ENCODE measurements around the gene RBL1.
A peak's percentile ranks its signal among the peaks of the same experiment; 100 is the strongest.
"Not testable (repeated sequence)": the region's sequence is repeated elsewhere in the genome, so short reads cannot be mapped to it uniquely, and the experiment has no call there.

The RBL1 gene

DNA sequence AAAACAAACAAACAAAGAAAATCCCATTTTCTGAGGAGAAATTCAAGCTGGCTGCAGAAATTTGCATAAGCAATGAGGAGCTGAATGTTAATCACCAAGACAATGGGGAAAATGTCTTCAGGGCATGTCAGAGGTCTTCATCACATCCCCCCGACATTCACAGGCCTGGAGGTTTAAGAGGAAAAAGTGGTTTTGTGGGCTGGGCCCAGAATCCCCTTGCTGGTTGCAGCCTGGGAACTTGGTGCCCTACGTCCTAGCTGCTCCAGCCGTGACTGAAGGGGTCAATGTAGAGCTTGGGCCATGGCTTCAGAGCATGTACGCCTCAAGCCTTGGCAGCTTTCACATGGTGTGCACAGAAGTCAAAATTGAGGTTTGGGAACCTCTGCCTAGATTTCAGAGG lies 101.6 kb downstream of the RBL1 start:
- not testable (repeated sequence) for DNase-seq

DNA sequence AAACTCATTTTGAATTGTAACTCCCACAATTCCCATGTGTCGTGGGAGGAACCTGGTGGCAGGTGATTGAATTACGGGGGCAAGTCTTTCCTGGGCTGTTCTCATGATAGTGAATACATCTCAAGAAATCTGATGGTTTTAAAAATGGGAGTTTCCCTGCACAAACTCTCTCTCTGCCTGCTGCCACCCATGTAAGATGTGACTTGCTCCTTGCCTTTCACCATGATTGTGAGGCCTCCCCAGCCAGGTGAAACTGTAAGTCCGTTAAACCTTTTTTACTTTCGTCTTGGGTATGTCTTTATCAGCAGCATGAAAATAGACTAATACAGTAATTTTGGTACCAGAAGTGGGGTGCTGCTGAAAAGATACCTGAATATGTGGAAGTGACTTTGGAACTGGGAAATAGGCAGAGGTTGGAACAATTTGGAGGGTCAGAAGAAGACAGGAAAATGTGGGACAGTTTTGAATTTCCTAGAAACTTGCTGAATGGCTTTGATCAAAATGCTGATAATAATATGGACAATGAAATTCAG lies 102.9 kb downstream of the RBL1 start:
- DNase-seq = no peak

DNA sequence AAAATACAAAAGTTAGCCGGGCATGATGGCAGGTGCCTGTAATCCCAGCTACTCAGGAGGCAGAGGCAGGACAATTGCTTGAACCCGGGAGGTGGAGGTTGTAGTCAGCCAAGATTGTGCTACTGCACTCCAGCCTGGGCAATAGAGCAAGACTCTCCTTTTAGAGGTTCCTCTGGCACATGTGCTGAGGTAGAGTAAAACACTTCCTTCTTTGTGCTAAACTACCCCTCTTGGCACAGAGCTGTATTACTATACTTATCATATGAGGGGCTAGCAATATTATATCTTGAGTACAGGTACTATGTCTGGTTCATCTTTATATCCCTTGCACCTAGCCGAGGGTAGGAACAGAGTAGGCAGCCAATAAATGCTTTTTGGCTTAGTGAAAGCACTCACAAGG lies 104.1 kb downstream of the RBL1 start:
- no peak for DNase-seq

DNA sequence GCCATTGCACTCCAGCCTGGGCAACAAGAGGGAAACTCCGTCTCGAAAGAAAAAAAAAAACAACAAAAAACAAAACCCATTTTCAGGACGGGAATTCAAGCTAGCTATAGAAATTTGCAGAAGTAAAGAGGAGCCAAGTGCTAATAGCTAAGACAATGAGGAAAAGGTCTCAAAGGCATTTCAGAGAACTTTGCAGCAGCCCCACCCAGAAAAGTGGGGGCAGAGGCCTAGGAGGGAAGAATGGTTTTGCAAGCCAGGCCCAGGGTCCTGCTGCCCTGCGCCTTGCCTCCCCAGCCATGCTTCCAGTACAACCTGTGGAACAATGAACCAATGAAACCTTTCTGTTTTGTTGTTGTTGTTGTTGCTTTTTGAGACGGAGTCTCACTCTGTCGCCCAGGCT lies 106.0 kb downstream of the RBL1 start:
- no peak for DNase-seq

DNA sequence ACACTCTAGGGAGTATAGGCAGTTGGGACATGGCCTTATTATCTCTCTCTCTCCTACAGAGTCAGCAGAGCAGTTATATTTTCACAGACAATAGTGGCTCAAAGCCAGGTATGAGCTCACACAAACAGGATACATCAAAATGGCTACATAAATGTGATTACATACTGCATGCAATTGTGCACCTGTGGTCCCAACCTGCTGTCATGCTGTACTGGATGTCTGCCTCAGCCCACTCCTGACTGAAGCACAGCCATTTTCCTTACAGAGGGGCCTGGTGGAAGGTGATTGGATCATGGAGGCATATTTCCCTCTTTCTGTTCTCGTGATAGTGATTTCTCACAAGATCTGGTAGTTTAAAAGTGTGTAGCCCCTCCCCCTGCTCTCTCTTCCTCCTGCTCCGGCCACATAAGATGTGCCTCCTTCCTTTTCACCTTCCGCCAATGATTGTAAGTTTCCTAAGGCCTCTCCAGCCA lies 107.3 kb downstream of the RBL1 start:
- DNase-seq = no peak

DNA sequence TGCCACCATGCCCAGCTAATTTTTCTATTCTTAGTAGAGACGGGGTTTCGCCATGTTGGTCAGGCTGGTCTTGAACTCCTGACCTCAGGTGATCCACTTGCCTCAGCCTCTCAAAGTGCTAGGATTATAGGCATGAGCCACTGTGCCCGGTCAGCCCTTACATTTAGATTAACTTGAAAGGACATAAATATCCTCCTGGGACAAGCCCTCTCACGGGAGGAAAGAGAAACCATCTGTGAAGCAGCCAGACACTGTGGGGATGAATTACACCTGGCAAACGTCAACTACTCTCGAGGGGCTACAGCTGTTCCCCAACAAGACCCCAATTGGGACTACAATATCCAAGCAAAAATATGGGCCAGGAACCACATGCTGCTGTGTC lies 111.5 kb downstream of the RBL1 start:
- DNase-seq = no peak

DNA sequence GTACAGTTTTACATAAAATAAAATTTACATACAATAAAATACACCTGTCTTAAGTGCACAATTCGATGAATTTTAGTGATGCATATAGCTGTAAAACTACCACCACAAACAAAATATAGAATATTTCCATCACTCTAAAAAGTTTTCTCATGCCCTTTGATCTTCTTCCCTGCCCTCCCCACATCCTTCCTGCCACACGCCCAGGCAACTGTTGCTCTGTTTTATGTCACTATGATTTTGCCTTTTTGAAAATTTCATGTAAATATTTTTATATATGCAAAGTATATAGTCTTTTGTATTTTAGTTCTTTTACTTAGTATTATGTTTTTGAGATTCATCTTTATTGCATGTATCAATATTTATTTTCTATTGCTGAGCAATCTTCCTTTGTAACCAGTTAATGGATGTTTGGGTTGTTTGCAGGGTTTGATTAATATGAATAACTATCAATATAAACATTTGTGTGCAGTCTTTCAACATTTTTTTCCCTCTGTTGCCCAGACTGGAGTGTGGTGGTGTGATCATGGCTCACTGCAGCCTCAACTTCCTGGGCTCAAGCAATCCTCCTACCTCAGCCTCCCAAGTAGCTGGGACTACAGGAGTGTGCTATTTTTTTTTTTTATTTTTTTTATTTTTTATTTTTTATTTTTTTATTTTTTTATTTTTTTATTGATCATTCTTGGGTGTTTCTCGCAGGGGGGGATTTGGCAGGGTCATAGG lies 120.5 kb downstream of the RBL1 start:
- no peak for DNase-seq

DNA sequence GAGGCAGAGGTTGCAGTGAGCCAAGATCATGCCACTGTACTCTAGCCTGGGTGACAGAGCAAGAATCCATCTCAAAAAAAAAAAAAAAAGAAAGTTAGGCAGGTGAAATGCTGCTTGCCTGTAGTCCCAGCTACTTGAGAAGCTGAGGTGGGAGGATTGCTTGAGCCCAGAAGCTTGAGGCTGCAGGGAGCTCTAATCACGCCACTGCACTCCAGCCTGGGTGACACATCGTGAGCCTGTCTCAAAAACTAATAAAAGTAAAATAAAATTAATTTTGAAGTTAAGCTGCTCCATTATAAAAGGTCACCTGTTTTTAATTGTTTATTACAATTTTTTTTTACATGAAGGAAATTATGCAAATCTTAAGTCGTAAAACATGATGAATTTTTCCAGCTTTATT lies 121.1 kb downstream of the RBL1 start:
- DNase-seq = no peak

DNA sequence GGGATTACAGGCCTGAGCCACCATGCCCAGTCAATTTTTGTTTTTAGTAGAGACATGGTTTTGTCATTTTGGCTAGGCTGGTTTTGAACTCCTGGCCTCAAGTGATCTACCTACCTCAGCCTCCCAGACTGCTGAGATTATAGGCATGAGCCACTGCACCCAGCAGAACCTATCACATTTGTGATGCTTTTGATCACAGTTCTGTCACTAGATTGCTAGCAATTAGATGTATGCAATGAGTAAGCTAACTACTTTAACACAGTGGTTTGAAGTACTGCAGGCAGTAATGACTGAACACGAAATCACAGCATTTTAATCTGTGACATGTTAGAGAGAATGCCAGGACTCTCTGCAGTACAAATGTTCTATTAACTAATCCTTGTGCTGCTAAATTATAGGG lies 124.7 kb downstream of the RBL1 start:
- DNase-seq = no peak

DNA sequence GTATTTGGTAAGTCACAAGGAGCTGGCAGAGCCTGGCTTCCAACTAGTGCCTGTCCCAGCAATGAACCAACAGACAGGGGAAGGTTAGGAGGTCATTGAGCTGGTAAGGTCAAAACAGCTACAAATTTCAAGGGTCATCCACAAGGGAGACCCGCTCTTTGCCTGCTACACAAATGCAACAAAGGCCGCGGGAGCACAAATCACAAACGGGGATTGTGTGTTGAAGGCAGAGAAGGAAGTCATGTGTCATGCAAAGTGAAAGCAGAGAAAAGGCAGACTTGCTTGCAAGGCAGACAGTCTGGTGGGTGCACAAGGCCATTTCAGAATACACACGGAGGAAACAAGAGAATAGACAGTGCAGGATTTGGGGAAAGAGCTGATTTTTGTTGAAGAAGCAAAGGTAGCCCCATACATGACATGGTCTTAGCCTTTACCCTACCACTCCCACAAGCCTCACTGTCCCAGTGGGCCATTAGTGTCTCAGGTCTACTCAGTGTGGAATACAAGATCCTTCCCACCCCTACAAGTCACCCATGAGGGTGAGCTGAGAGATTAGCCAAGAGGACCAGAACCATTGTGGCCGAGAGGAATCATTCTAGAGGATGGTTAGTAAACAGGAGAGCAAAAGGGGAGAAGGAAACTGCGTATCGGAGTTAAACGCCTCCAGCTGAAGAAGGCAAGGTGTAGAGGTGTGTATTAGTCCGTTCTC lies 126.2 kb downstream of the RBL1 start:
- DNase-seq = peak; percentile 16

DNA sequence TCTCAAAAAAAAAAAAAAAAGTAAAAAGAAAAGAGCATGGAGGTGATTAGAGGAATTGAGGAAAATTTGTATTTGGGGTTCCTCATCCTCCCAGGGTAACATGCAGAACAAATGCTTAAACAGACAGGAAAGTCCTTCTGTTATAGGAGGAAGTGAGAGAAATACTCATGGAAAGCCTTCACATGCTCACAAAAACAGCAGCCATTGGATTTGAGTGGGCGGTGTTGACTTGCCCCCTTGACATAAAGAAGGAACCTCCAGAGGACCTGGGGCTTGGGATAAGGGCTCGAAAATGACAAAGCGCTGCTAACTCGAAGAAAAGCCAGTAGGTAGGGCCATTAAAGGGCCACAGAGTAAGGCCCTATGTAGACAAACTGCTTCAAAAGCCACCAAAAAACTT lies 126.7 kb downstream of the RBL1 start:
- no peak for DNase-seq

DNA sequence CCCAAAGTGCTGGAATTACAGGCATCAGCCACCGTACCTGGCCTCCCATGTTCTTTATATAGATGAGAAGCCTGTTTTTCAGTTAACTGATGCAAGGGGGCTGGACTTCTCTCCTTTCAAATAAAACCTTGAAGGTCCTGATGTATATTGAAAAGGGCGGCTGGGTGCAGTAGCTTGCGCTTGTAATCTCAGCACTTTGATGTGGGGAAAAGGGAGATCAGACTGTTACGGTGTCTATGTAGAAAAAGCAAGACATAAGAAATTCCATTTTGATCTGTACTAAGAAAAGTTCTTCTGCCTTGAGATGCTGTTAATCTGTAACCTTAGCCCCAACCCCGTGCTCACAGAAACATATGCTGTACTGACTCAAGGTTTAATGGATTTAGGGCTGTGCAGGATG lies 128.2 kb downstream of the RBL1 start:
- no peak for DNase-seq

DNA sequence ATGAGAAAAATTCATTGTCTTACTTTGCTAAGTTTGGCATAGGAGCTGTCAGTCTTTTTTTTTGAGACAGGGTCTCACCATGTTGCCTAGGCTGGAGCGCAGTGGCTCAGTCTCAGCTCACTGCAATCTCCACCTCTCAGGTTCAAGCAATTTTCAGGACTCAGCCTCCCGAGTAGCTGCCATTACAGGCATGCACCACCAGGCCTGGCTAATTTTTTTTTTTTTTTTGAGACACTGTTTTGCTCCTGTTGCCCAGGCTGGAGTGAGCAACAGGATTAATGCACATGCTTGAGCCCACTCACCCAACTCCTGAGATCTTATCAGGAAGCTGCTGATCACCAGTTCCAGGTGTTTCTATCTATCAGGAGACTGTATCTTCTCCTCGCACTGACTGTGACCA lies 128.8 kb downstream of the RBL1 start:
- DNase-seq = not testable (repeated sequence)

DNA sequence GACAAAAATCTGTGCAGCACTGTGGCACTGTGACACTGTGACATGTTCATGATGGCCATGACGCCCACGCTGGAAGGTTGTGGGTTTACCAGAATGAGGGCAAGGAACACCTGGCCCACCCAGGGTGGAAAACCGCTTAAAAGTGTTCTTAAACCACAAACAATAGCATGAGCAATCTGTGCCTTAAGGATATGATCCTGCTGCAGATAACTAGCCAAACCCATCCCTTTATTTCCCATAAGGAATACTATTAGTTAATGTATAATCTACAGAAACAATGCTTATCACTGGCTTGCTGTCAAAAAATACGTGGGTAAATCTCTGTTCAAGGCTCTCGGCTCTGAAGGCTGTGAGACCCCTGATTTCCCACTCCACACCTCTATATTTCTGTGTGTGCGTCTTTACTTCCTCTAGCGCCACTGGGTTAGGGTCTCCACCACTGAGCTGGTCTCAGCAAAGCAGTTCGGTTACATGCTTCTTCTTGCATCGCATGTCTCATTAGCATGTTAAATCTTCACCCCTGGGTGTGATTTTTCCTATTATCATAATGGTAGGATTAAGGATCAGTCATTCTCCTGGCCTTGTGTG lies 133.3 kb downstream of the RBL1 start:
- DNase-seq = not testable (repeated sequence)

DNA sequence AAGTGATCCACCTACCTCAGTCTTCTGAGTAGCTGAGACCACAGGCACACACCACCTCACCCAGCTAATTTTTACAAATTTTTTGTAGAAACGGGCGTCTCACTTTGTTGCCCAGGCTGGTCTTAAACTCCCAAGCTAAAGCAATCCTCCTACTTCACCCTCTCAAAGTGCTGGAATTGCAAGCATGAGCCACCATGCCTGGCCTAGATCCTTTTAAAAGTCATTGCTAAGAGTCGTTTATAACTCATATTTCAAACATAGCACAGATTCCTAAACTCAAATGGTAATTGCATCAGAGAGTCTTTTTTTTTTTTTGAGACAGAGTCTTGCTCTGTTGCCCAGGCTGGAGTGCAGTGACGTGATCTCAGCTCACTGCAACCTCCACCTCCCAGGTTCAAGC lies 136.6 kb downstream of the RBL1 start:
- no peak for DNase-seq

DNA sequence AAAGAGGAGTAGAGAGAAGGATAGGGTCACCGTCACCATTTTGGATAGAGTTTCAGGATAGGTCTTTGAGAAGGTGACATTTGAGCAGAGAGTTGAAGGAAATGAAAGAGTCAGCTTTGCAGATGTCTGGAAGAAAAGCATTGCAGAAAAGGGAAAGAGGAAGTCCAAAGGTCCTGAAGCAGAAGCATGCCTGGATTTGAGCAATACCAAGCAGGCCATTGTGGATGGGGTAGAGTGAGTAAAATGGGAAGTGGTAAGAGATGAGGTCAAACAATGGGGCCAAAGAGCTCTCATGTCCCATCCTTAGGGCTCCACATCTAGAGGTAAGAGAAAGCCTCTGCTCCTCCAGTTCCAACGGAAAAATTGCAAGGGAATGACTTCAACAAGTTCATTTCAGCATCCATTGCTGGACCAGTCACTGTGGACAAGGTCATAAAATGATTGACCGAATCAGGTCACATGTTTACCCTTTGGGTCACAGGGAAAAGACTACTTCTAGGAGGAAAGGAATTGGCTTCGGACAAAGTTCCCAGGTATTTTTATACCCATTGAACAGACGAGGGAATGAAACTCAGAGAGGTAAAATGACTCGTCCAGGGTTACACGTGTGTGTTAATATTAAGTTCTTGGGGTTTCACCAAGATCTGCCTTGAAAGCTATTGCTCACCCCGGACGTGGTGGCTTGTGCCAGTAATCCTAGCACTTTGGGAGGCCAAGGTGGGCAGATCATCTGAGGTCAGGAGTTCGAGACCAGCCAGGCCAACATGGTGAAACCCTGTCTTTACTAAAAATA lies 137.7 kb downstream of the RBL1 start:
- DNase-seq = no peak

DNA sequence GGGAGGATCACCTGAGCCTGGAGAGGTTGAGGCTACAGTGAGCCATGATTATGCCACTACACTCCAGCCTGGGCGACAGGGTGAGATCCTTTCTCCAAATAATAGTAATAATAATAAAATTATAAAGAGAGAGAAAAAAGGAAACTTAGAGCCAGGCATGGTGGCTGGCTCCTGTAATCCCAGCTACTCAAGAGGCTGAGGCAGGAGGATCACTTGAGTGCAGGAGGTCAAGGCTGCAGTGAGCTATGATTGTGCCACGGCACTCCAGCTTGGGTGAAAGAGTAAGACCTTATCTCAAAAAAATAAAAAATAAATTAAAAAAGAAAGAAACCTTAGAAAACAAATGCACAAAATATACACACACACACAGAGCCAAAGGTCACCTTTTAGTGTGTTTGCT lies 139.1 kb downstream of the RBL1 start:
- DNase-seq = no peak

DNA sequence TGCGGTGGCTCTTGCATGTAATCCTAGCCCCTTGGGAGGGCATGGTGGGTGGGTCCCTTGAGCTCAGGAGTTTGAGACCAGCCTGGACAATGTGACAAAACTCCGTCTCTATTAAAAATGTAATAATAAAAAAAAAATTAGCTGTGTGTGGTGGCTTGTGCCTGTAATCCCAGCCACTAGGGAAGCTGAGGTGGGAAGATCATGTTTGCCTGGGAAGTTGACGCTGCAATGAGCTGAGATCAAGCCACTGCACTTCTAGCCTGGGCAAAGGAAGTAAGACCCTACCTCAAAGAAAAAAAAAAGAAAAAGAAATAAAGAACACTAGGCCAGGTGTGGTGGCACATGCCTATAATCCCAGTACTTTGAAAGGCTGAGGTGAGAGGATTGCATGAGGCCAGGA lies 139.8 kb downstream of the RBL1 start:
- DNase-seq = no peak

DNA sequence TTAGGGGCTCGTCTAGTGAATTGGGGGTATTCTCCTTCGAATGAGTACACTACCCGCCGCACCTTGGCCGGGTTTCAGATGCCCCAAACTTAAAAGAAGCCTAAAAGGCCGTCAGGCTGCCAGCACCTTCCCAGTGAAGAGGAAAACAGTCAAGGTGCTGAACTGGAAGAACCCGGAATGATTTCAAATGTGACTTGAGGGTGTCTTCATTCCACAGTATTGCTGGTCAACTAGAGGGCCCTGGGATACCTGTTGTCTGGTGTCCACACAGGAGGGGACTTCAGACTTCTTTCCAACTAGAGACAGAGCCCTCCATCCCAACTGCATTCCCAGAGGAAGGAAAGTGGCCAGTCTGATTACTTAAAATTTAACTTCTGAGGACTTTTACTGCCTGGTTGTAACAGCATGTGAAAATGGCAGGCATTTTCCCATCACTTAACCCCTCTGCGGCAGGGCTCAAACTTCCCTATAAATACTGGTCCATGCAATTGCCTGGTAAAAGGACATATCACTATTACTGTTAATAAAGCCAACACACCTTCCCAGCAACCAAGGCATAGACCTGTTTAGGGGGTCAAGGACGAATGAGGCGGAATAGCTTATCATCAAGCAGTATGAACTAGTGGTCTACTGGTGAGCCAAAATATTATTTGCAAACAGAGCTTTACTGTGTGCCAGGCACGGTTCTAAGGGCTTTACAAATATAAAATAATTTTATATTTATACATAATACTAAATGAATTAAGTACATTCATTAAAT lies 143.6 kb downstream of the RBL1 start:
- DNase-seq = no peak

DNA sequence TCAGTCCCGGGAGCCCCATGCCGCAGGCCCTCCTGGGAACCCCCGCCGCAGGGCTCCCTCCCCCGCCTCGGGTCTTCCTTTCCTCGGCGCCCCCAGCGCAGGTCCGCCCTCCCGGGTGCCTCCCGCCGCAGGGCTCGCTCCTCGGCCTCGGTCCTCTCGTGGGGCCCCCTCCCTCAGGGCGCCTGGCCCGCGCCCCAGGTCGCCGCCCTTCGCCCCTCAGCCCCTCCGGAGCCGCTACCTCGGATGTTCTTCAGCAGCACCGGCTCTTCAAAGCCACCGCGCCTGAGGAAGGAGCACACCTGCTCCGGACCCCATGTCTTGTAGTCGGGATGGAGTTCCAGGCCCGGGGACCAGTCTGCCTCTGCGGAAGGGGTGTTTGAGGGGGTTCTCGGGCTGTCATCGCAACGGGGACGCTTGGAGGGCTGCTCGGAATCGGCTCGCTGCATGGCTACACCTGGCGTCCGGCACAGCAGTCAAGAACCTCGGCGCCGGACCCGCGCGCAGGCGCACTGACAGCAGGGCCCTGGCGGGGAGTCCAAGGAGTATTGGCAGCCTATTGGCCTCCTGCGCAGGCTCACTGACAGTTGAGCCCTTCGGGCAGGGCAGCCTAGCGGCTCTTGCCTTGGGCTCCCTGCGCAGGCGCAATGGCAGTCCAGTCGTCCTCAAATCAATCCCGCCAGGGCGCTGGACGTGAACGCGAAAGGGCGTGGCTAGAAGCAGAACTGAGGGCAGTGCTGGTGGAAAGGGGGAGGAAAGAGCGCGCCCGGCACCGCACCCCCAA lies 144.4 kb downstream of the RBL1 start, which contains the start of gene SAMHD1:
TSS of gene SAMHD1 (minus strand) at position 511 of the 781 bp plus-strand sequence. CDS start at position 446, 65 bp downstream.
- peak; percentile 85 for DNase-seq
